A673 (cell line): Measurements from ENCODE around the gene ANKRD7. TPM values are rescaled to one million over a fixed set of nuclear protein-coding genes. Genes with fewer than 3 reads are reported as not detected.
A peak's percentile ranks its signal among the peaks of the same experiment; 100 is the strongest.

Experiments
- BruUV-seq: library from RNA; stranded (reverse); fragments of 400-500 nt; replicated peaks from 2 replicates; lab custom pipeline; 2021; lab: Mats Ljungman, UMichigan
- CTCF ChIA-PET: fragments of 300-600 bp; sonication (Branson Sonifier 250); formaldehyde crosslinking; loops from one replicate; lab custom pipeline; 2022; ENCODE audit warnings: antibody characterized with exemption; lab: Charles Lee
- POLR2A ChIA-PET: fragments of 300-600 bp; sonication (Branson Sonifier 250); formaldehyde crosslinking; loops from one replicate; lab custom pipeline; 2022; ENCODE audit warnings: antibody characterized with exemption; ENCODE audit not compliant: low non-redundant PET; lab: Charles Lee
- DNase-seq: peaks from one replicate; pipeline ENCODE4 v3.0.0-alpha.2; 2015; ENCODE audit warnings: low spot score
- H3K27ac ChIP-seq: fragments of 200-600 bp; sonication (generic); 2 replicates; pipeline ENCODE4 v1.5.1; 2016; ENCODE audit warnings: mixed run types, low read depth, mild to moderate bottlenecking, mixed read lengths, antibody characterized with exemption, low read length; ENCODE audit not compliant: poor library complexity, severe bottlenecking
- H3K27me3 ChIP-seq: fragments of 200-600 bp; sonication (generic); replicated peaks from 2 replicates; pipeline ENCODE4 v1.6.1; 2017; ENCODE audit warnings: mixed run types, low read depth, mild to moderate bottlenecking, mixed read lengths, antibody characterized with exemption, low read length; ENCODE audit not compliant: insufficient read depth, poor library complexity
- H3K36me3 ChIP-seq: fragments of 200-600 bp; sonication (generic); 2 replicates; pipeline ENCODE4 v1.6.1; 2016; ENCODE audit warnings: mixed run types, mild to moderate bottlenecking, mixed read lengths, antibody characterized with exemption, low read length; ENCODE audit not compliant: insufficient read depth, poor library complexity, severe bottlenecking
- H3K4me1 ChIP-seq: fragments of 200-600 bp; sonication (generic); 2 replicates; pipeline ENCODE4 v1.6.1; 2017; ENCODE audit warnings: mixed run types, mild to moderate bottlenecking, mixed read lengths, antibody characterized with exemption, low read length; ENCODE audit not compliant: insufficient read depth, poor library complexity, severe bottlenecking
- H3K4me3 ChIP-seq: fragments of 200-600 bp; sonication (generic); 2 replicates; pipeline ENCODE4 v1.5.1; 2016; ENCODE audit warnings: low read depth, mixed run types, mild to moderate bottlenecking, mixed read lengths, low read length; ENCODE audit not compliant: poor library complexity, severe bottlenecking
- H3K9me3 ChIP-seq: fragments of 200-600 bp; sonication (generic); 2 replicates; pipeline ENCODE4 v1.6.1; 2016; ENCODE audit warnings: mixed run types, low read depth, mild to moderate bottlenecking, mixed read lengths, antibody characterized with exemption, low read length; ENCODE audit not compliant: poor library complexity, severe bottlenecking
- CTCF ChIP-seq: fragments of 300-800, 200-600 bp; sonication (generic); conservative IDR thresholded peaks from 2 replicates; pipeline ENCODE4 v1.5.1; 2017; ENCODE audit warnings: low read depth, mild to moderate bottlenecking, antibody characterized with exemption, low read length, moderate library complexity, mixed read lengths
- EZH2 ChIP-seq: fragments of 200-600 bp; sonication (generic); IDR thresholded peaks from 2 replicates; pipeline ENCODE4 v1.6.1; 2017; ENCODE audit warnings: borderline replicate concordance, low read depth, mild to moderate bottlenecking, mixed read lengths, antibody characterized with exemption, low read length; ENCODE audit not compliant: poor library complexity, severe bottlenecking
- intact Hi-C: fragments of 100-400 bp; cut with micrococcal nuclease; formaldehyde crosslinking; loops from one replicate; pipeline ENCODE4 v1.10.0; 2022; ENCODE audit not compliant: unreplicated experiment
- total RNA-seq: library from RNA; stranded (reverse); gene quantifications from 2 replicates; pipeline ENCODE4 v1.2.3, GENCODE V29; 2021

The ANKRD7 gene
- total RNA-seq, 1 experiment from 2014 or later, result 4.2 TPM

GRCh38 chr7:118222591-118222990 is 1.9 kb upstream of the ANKRD7 start:
- ChIA-PET POLR2A (no interaction called here), CTCF (no interaction called here)
- TF ChIP-seq CTCF (no peak), EZH2 (no peak)
- no peak overlapping the region for H3K4me3 ChIP-seq
- H3K27me3 ChIP-seq, result no peaks in the 10 kb centered on the region
- no peaks in the 10 kb centered on the region for H3K36me3 ChIP-seq
- BruUV-seq, result no TSS peak
- H3K27ac ChIP-seq, result no peak overlapping the region
- H3K4me1 ChIP-seq, result no peaks in the 10 kb centered on the region
- intact Hi-C loops, result no loop called here
- H3K9me3 ChIP-seq, result no peaks in the 10 kb centered on the region
- no peak for DNase-seq

GRCh38 chr7:118232837-118233236 is 8.3 kb downstream of the ANKRD7 start:
- BruUV-seq, result no TSS peak
- no peaks in the 10 kb centered on the region for H3K36me3 ChIP-seq
- H3K4me3 ChIP-seq, result no peak overlapping the region
- no peak overlapping the region for H3K27ac ChIP-seq
- ChIA-PET POLR2A (no interaction called here), CTCF (no interaction called here)
- H3K9me3 ChIP-seq, result no peaks in the 10 kb centered on the region
- DNase-seq, result peak; percentile 26
- TF ChIP-seq EZH2 (no peak), CTCF (no peak)
- H3K27me3 ChIP-seq, result no peaks in the 10 kb centered on the region
- intact Hi-C loops, result no loop called here
- H3K4me1 ChIP-seq, result peaks cover 8% of the 10 kb centered on the region

- Histone ChIP-seq H3K9me3 (no peaks in the 10 kb centered on the region), H3K27me3 (no peaks in the 10 kb centered on the region), H3K4me1 (peaks cover 8% of the 10 kb centered on the region), H3K4me3 (no peak overlapping the region), H3K27ac (no peak overlapping the region), H3K36me3 (no peaks in the 10 kb centered on the region)
- TF ChIP-seq EZH2 (no peak), CTCF (no peak)
- CTCF ChIA-PET, result no interaction called here
- no peak for DNase-seq
- intact Hi-C loops, result no loop called here
- no TSS peak for BruUV-seq
- POLR2A ChIA-PET, result no interaction called here
These were observed 9.3 kb downstream of the ANKRD7 start for GRCh38 chr7:118233799-118234198.
